Nephron progenitor cell (in vitro differentiated cells): ENCODE measurements around the gene MAFG.

ENCODE experiments used
- DNase-seq: peaks from one replicate; pipeline ENCODE4 v3.0.0; 2021
- H3K27ac Mint-ChIP-seq: 2 replicates; pipeline ENCODE4 v1.8.0; 2021; ENCODE audit warnings: mild to moderate bottlenecking, moderate library complexity, mixed read lengths
- H3K27me3 Mint-ChIP-seq: 2 replicates; pipeline ENCODE4 v1.8.0; 2021; ENCODE audit warnings: mild to moderate bottlenecking, low read depth, mixed read lengths; ENCODE audit not compliant: poor library complexity
- H3K36me3 Mint-ChIP-seq: 2 replicates; pipeline ENCODE4 v1.8.0; 2021; ENCODE audit warnings: low read depth, mixed read lengths
- H3K4me1 Mint-ChIP-seq: 2 replicates; pipeline ENCODE4 v1.8.0; 2021; ENCODE audit warnings: mixed read lengths
- H3K4me3 Mint-ChIP-seq: 2 replicates; pipeline ENCODE4 v1.8.0; 2021; ENCODE audit warnings: mild to moderate bottlenecking, moderate library complexity, mixed read lengths
- H3K9me3 Mint-ChIP-seq: 2 replicates; pipeline ENCODE4 v1.8.0; 2021; ENCODE audit warnings: mild to moderate bottlenecking, moderate library complexity, mixed read lengths
- TF ChIP-seq, protein P1 (sequence below): fragments of 200-600 bp; sonication (generic); IDR thresholded peaks from 2 replicates; pipeline ENCODE4 v1.5.0; 2021; ENCODE audit warnings: antibody characterized with exemption

Gene MAFG

DNA sequence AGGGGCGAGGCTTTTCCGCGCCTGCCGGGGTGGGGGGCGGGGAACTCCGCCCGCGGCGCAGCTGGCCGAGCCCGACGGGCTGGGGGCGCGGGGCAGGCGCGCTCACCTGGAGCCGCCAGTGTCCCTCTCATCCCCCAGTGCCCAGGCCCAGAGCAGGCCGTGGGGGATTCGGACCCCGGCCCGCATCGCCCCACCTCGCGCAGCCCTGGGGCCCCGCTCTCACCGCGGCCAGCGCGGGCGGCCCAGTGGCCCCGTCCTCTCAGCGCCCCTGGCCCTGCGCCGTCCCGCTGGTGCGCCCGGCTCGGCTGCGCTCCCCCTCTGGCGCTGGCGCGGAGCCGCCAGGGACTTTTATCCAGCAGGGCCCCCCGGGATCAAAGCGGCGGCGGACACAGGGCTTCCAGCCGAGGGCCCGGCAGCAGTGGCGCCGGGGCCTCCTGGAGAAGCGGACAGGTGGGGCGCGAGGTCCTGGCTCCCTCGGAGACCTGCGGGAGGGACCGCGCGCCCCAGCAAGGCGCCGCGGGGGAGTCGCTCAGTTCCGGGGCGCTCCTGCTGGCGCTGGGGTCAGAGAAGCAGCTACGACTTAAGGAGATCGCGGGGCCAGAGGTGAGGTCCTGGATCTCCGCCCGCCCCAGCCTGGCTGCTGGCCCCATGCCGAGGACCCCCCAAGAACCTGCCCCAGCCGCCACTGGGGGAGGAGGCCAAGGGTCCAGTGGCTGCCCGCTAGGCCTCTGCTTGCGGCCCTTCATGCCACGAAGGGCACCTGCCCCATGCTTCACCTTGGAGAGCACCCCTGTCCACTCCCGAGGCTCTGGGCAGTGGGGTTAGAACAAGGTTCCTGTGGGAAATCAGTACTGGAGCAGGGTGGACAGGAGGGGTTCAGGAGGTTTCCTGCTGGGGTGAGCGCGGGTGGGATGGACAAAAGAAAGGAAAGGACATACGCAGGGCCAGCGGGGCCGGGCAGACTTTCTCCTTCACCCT is 34.3 kb upstream of the MAFG start:
- peak; percentile 50 for DNase-seq
- H3K27ac Mint-ChIP-seq: no peak overlapping the region
- TF ChIP-seq, protein P1, sequence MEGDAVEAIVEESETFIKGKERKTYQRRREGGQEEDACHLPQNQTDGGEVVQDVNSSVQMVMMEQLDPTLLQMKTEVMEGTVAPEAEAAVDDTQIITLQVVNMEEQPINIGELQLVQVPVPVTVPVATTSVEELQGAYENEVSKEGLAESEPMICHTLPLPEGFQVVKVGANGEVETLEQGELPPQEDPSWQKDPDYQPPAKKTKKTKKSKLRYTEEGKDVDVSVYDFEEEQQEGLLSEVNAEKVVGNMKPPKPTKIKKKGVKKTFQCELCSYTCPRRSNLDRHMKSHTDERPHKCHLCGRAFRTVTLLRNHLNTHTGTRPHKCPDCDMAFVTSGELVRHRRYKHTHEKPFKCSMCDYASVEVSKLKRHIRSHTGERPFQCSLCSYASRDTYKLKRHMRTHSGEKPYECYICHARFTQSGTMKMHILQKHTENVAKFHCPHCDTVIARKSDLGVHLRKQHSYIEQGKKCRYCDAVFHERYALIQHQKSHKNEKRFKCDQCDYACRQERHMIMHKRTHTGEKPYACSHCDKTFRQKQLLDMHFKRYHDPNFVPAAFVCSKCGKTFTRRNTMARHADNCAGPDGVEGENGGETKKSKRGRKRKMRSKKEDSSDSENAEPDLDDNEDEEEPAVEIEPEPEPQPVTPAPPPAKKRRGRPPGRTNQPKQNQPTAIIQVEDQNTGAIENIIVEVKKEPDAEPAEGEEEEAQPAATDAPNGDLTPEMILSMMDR: no peak
- peaks cover 43% of the 10 kb centered on the region for H3K4me1 Mint-ChIP-seq
- H3K9me3 Mint-ChIP-seq: no peaks in the 10 kb centered on the region
- peak overlapping the region; percentile 69 for H3K4me3 Mint-ChIP-seq
- H3K36me3 Mint-ChIP-seq: no peaks in the 10 kb centered on the region
- H3K27me3 Mint-ChIP-seq: peaks cover 30% of the 10 kb centered on the region

DNA sequence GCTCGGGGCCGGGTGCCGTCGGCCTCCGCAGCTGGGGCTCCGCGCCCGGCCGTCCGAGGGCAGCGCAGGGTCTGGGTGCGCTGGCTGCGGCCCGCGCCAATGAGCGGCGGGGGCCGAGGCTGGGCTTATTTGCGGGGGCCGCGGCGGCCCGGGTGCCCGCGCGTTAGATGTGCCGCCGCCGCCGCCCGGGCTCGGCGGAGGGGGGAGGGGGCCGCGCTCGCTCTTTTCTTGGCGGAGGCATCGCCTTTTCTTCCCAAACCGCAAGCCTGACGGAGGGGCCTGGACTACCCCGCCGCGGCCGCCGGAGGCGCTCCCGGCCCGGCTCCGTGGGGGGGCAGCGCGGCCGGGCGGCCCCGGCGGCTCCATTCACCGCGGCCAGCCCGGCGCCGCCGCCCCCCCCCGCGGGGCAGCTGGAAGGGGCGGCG is 33.6 kb upstream of the MAFG start, which contains the start of gene NOTUM:
TSS of gene NOTUM (minus strand) at position 101 of the 425 bp plus-strand sequence. CDS start 278 bp downstream, outside the sequence.
- DNase-seq: peak; percentile 71
- H3K4me1 Mint-ChIP-seq: peaks cover 39% of the 10 kb centered on the region

DNA sequence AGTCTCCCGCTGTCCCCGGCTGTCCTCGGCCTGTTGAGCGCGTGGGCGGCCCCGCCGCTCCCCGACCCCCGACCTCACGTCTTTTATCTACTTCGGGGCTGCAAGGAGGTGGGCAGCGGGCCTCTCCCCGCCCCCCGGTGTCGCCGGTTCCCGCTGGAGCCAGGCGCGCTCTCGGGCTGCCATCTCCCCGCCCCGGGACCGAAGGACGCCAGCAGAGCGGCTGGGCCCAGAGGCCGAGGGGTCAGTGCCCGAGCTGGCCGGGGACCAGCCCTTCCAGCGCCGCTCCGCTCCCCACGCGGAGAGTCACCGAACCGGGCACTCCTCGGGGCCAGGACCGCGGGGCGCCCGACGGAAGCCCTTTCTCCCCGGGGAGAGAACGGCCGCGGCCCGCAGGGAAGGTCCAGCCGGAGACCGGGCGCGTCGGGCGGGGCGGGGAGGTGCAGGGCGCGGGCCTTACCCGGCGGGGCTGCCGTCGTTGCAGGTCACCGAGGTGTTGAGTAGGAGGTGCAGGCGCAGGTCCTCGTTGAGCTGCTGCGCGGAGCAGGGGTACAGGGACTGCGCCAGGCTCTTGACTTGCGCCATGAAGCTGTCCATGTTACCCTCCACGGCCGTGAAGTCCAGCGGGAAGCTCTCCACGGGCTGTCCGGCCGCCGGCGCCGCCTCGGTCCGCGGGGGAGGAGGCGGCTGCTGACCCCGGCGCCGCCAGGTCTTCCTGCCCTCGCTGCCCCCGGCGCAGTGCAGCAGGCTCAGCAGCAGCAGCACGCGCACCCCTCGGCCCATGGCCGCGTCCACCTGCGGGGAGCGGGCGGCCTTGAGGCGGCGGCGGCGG is 32.8 kb upstream of the MAFG start:
- TF ChIP-seq, protein P1: no peak
- DNase-seq: peak; percentile 48
- H3K36me3 Mint-ChIP-seq: no peaks in the 10 kb centered on the region
- H3K9me3 Mint-ChIP-seq: no peaks in the 10 kb centered on the region
- H3K4me3 Mint-ChIP-seq: no peak overlapping the region
- H3K27me3 Mint-ChIP-seq: peaks cover 30% of the 10 kb centered on the region
- H3K4me1 Mint-ChIP-seq: peaks cover 38% of the 10 kb centered on the region
- no peak overlapping the region for H3K27ac Mint-ChIP-seq

More for the DNA sequence above, 33.6 kb upstream of the MAFG start, which contains the start of gene NOTUM:
- H3K4me3 Mint-ChIP-seq: no peak within 1 kb of the TSS
- TF ChIP-seq, protein P1: no peak
- no peak within 1 kb of the TSS for H3K27ac Mint-ChIP-seq
- no peaks in the 10 kb centered on the region for H3K9me3 Mint-ChIP-seq
- H3K36me3 Mint-ChIP-seq: no peaks in the 10 kb centered on the region
- H3K27me3 Mint-ChIP-seq: peaks cover 30% of the 10 kb centered on the region

DNA sequence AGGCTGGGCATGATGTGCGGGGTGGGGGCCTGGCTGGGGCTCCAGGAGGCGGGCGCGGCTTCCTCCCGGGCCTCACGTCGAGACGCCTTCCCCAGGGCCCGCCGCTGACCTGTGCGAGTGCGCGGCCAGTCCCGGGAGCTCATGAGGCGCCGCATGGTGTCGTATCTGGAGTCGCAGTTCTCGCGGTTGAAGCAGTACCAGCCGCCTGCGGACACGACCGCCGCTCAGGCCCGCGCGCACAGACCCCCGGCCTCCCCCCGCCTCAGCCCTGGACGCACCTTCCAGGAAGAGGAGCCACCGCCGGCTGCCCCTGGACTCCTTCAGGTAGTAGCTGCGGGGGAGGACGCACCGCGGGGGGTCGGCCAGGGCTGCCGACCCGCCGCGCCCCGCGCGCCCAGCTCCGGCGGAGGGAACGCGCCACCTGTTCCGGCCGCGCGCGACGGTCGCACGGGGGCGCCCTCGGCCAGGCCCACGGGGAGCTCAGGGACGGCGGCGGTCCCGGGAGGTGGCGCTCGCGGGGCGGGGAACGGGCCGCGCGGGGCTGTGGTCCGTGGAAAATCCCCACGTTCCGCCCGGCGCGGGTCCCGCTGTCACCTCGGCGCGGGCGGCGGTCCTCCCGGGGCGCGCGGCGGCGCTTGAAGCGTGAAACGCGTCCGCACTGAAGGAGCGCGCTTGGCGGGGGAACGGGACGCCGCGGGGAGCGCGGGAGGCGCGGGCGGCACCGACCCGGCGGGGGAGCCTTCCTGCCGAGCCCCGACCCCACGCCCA is 32.0 kb upstream of the MAFG start:
- peaks cover 29% of the 10 kb centered on the region for H3K27me3 Mint-ChIP-seq

More for the DNA sequence above, 32.0 kb upstream of the MAFG start:
- peak; percentile 82 for DNase-seq
- Mint-ChIP-seq H3K27ac (no peak overlapping the region), H3K36me3 (no peaks in the 10 kb centered on the region), H3K4me1 (peaks cover 34% of the 10 kb centered on the region), H3K4me3 (peak overlapping the region; percentile 73), H3K9me3 (no peaks in the 10 kb centered on the region)
- TF ChIP-seq, protein P1: no peak
